Pancreas (tissue), 10 donors: ENCODE results near the gene FAM9C. TPM values are rescaled to one million over a fixed set of nuclear protein-coding genes. Genes with fewer than 3 reads are reported as not detected.

Source experiments
- ATAC-seq, 4 donors: fragments of 200-7000 bp; cut with Tn5 transposase; one replicate each; pipeline versions ENCODE4 v1.8.0 to v1.9.1; 2020; ENCODE audit warnings: mild to moderate bottlenecking in 4 of 4, moderate library complexity in 4 of 4
- DNase-seq, 6 donors: peaks; one replicate each; pipeline ENCODE4 v3.0.0-alpha.2; 2020
- FAIRE-seq: peaks from 2 replicates; lab custom pipeline; 2012; peaks lifted over from hg19 to GRCh38; lab: Jason Lieb, UNC
- H3K27ac ChIP-seq, 4 donors: fragments of 200-600 bp; sonication (generic); 1 replicate in 3 of 4; 2 replicates in 1 of 4; pipeline versions ENCODE4 v1.5.0 to v1.8.0; 2020
- H3K27me3 ChIP-seq, 4 donors: fragments of 200-600 bp; one replicate each; pipeline ENCODE4 v1.8.0; 2021
- H3K36me3 ChIP-seq, 3 donors: fragments of 200-600 bp; sonication (generic) in 1 of 3; one replicate each; pipeline versions ENCODE4 v1.5.0 to v1.8.0; 2020 to 2021
- H3K4me1 ChIP-seq, 3 donors: fragments of 200-600 bp; one replicate each; pipeline ENCODE4 v1.8.0; 2021
- H3K4me3 ChIP-seq, 4 donors: fragments of 200-600 bp; sonication (generic) in 2 of 4; one replicate each; pipeline versions ENCODE4 v1.5.0 to v1.8.0; 2020 to 2021
- H3K9me3 ChIP-seq, 4 donors: fragments of 200-600 bp; one replicate each; pipeline ENCODE4 v1.8.0; 2021
- WGBS, 2 donors: extraction: QIAGEN DNeasy Blood & Tissue Kit; methylation state at CpG; one replicate each; pipeline ENCODE4 v1.1.7; 2013; 5-methylcytosine and 5-hydroxymethylcytosine counted together
- intact Hi-C, 3 donors: fragments of 100-400 bp; cut with DNase I; formaldehyde crosslinking; loops; one replicate each; pipeline versions ENCODE4 v1.11.1 to v1.14.2; 2022
- polyA plus RNA-seq, 2 donors: library from polyadenylated mRNA; stranded (reverse); fragments of 200-250 nt; gene quantifications; one replicate each; pipeline ENCODE4 v1.2.3, GENCODE V29; 2013
- total RNA-seq, 6 donors: library from RNA; stranded (reverse); fragmentation: NEBNext Ultra II Directional in 4 of 6; extraction: Animal tissue kit (Norgen Biotek cat#: 25700) in 4 of 6; gene quantifications; one replicate each; pipeline versions ENCODE4 v1.2.1 to v1.2.4, GENCODE V29; 2021 to 2023
- TF ChIP-seq, protein P1 (sequence below), 4 donors: fragments of 200-600 bp; sonication (generic) in 3 of 4; IDR thresholded peaks; one replicate each; pipeline versions ENCODE4 v1.5.0 to v1.8.0; 2021; ENCODE audit warnings: antibody characterized with exemption in 4 of 4
- donor health status: healthy with polysubstance abuse.
- donor health status: DM: no; HTN: no; CAD: no; lungs with moderate emphysema.
- donor health status: DM: no; HTN: no; CAD: no.
- donor health status: control.
- donor health status: control.
- donor health status: Bipolar disorder and iron deficiency.
- donor health status: DM: yes; HTN: yes; CAD: no.
- donor health status: DM: no; HTN: no; CAD: no.
- donor health status: DM: no; HTN: no; CAD: no.
- donor health status: DM: yes; HTN: yes; CAD: no.

Gene FAM9C
- total and polyA plus RNA-seq, 8 donors = not detected

GRCh38 chrX:13008189-13008533 is 36.3 kb downstream of the FAM9C start:
- Histone ChIP-seq H3K27me3 (no peaks in the 10 kb centered on the region), H3K27ac (peak overlapping the region in 2 of 4 donors; percentile 14 to 58), H3K9me3 (no peaks in the 10 kb centered on the region), H3K36me3 (no peaks in the 10 kb centered on the region), H3K4me1 (peaks cover 0 to 30% (median 0%) of the 10 kb centered on the region in 3 donors), H3K4me3 (no peak overlapping the region)
- no peak for DNase-seq
- intact Hi-C loops = no loop called here
- no peak for FAIRE-seq
- TF ChIP-seq, protein P1, sequence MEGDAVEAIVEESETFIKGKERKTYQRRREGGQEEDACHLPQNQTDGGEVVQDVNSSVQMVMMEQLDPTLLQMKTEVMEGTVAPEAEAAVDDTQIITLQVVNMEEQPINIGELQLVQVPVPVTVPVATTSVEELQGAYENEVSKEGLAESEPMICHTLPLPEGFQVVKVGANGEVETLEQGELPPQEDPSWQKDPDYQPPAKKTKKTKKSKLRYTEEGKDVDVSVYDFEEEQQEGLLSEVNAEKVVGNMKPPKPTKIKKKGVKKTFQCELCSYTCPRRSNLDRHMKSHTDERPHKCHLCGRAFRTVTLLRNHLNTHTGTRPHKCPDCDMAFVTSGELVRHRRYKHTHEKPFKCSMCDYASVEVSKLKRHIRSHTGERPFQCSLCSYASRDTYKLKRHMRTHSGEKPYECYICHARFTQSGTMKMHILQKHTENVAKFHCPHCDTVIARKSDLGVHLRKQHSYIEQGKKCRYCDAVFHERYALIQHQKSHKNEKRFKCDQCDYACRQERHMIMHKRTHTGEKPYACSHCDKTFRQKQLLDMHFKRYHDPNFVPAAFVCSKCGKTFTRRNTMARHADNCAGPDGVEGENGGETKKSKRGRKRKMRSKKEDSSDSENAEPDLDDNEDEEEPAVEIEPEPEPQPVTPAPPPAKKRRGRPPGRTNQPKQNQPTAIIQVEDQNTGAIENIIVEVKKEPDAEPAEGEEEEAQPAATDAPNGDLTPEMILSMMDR (IDR thresholded peaks at IDR 0.05) = no peak
- ATAC-seq = peak in 3 of 4 donors; percentile 9 to 23 (median 17)
- 50 to 55% methylated on average over 2 of the region's 2 CpGs for WGBS, 2 donors

DNA sequence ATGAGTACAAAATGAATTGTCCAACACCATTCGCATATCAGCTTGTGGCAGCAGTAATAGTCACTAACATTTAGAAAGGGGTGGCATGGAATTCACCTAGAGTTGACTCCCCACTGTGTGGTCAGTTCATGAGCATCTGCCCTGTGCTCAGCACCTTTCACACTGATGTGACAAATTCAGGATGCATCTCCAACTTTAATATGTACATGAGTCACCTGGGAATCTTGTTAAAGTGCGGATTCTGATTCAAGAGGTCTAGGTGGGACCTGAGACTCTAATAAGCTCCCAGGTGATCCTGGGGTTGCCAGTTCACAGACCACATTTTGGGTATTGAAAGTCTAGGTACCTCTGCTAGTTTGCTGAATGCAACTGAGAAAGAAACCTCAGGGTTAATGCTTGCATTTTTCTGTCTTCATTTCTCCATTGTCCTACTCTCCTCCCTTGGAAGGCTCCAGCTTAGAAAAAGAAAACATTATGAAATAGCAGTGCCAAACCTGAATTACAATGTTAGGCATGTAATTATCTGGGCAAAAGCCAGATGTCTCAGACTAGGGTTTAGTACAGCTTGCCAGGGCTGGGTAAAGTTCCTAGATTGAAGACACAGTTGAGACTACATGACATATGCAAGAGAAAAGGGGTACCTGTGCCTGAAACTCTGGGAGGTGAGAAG is 36.8 kb downstream of the FAM9C start:
- intact Hi-C loops = no loop called here
- DNase-seq (no peak), FAIRE-seq (no peak), ATAC-seq (peak in 3 of 4 donors; percentile 57 to 67 (median 66))
- Histone ChIP-seq H3K9me3 (no peaks in the 10 kb centered on the region), H3K36me3 (no peaks in the 10 kb centered on the region), H3K4me3 (no peak overlapping the region), H3K4me1 (peaks cover 0 to 34% (median 4%) of the 10 kb centered on the region in 3 donors), H3K27ac (peak overlapping the region in 2 of 4 donors; percentile 14 to 58), H3K27me3 (no peaks in the 10 kb centered on the region)
- TF ChIP-seq, protein P1 (IDR thresholded peaks at IDR 0.05) = no peak
- WGBS, 2 donors = 65 to 81% methylated on average over 2 of the region's 2 CpGs

GRCh38 chrX:13005661-13006473 is 38.6 kb downstream of the FAM9C start:
- no peaks in the 10 kb centered on the region for H3K27me3 ChIP-seq
- no peaks in the 10 kb centered on the region for H3K9me3 ChIP-seq
- 38 to 52% methylated on average over 9 of the region's 9 CpGs for WGBS, 2 donors
- H3K36me3 ChIP-seq = no peaks in the 10 kb centered on the region
- TF ChIP-seq, protein P1 (IDR thresholded peaks at IDR 0.05) = no peak
- peak overlapping the region in 1 of 4 donors; percentile 44 for H3K27ac ChIP-seq
- FAIRE-seq = no peak
- peak in 3 of 6 donors; percentile 37 to 58 (median 43) for DNase-seq
- peaks cover 0 to 38% (median 9%) of the 10 kb centered on the region in 3 donors for H3K4me1 ChIP-seq
- H3K4me3 ChIP-seq = no peak overlapping the region
- ATAC-seq = peak; percentile 33 to 46 (median 38)
- intact Hi-C loops = no loop called here

GRCh38 chrX:13001961-13002671 is 42.3 kb downstream of the FAM9C start:
- DNase-seq (no peak), ATAC-seq (peak in 1 of 4 donors; percentile 22), FAIRE-seq (peak; percentile 89)
- Histone ChIP-seq H3K27ac (no peak overlapping the region), H3K27me3 (no peaks in the 10 kb centered on the region), H3K9me3 (no peaks in the 10 kb centered on the region), H3K4me3 (no peak overlapping the region), H3K4me1 (peaks cover 4 to 46% (median 36%) of the 10 kb centered on the region in 3 donors), H3K36me3 (no peaks in the 10 kb centered on the region)
- WGBS, 2 donors = 71 to 72% methylated on average over 4 of the region's 4 CpGs
- intact Hi-C loops = no loop called here
- TF ChIP-seq, protein P1 (IDR thresholded peaks at IDR 0.05) = no peak
